NCI-H2196 treated with DMSO at 0.1 percent for 48 hours (cell line): ENCODE data around the gene NTMT1.
A peak's percentile ranks its signal among the peaks of the same experiment; 100 is the strongest.

Experiments
- DNase-seq: peaks from one replicate; lab custom pipeline; 2025; ENCODE audit not compliant: unreplicated experiment; lab: John Stamatoyannopoulos, UW

Gene NTMT1

DNA sequence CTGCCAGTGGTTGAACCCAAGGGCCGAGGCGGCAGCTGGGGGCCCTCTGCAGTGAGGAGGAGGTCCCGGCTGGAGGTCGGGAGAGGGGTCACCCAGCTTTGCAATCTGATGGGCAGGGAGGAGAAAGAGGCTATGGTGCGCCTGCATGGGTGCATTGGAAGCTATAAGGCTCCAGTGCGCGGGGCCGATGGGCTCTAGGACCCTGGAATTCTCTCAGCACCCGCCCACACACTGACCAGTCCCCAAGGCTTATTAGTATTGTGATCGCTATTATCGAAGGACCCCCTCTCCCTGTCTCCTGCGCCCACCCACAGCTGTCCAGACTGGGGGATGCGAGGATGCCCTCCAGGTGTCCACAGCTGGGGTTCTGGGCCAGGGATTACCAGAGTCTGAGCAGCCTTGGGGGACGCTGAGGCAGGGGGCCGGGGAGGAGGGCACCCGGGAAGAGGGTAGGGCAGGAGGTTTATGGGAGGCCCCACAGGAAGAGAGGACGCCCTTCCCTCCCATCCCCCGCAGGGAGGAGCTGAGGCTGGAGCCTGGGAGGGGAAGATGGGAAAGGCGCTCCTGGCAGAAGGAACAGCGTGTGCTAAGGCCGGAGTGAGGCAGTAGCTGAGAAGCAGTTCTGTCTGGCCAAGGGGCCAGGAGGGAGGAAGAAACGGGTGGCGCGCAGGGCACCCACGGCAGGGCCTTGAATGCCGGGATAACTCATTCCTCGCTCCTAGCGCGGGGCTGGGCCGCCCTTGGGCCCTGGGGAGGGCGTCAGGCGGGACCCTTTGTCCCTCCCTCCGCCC is 29.2 kb upstream of the NTMT1 start:
- DNase-seq = no peak

DNA sequence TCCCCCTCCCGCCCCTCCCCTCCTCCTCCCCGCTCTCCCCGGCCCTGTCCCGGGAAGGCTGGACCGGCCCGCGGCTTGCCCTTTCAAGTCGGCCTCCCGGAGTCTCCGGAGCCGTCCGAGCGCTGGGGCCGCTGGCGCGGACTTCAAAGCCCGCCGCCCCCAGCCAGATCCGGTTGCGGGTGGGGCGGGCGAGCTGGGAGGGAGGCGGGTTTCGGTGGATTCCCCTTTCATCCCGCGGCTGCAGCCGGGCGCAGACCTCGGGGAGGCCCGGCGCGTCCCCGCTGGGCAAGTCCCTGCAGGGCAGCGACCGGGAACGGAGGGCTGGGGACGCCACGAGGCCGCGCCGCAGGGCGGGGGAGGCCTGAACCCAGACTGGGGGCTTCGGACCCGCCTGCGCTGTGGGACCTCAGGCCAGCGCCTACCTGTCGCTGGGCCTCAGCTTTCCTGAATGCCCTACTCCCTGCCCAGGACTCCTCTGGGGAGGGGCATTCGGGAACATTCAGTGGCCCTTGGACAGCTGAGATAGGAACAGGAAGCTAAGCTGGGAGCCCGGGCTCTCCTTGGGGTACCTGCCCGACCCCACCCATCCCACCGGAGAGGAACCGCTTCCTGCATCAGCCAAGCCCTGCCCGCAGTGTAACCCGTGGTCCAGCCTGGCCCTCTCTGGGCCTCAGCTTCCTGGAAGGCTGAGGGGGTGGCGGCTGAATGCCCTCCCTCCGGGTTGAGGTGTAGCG is 28.4 kb upstream of the NTMT1 start:
- no peak for DNase-seq

DNA sequence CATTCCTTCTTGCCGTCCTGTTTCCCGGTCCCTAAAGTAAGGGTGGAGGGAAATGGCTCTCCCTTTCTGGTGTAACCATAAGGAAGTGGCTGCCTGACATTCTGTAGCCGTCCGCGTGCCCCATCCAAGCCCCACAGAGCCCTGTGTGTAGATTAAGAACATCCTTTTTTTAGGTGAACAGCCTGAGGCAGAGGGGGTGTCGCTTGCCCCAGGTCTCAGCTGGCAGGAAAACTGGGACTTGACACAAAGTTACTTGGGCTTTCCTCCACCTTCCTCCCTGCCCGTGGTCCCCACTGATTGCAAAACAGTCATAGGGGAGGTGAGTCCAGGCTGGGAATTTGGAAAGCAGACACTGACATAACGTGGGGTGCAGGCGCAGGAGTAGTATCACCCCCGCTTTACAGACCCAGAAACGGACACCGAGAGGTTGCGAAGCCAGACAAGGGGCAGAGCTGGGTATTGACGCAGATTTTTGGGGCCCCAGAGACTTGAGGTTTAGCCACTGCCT is 27.8 kb upstream of the NTMT1 start:
- DNase-seq = no peak

DNA sequence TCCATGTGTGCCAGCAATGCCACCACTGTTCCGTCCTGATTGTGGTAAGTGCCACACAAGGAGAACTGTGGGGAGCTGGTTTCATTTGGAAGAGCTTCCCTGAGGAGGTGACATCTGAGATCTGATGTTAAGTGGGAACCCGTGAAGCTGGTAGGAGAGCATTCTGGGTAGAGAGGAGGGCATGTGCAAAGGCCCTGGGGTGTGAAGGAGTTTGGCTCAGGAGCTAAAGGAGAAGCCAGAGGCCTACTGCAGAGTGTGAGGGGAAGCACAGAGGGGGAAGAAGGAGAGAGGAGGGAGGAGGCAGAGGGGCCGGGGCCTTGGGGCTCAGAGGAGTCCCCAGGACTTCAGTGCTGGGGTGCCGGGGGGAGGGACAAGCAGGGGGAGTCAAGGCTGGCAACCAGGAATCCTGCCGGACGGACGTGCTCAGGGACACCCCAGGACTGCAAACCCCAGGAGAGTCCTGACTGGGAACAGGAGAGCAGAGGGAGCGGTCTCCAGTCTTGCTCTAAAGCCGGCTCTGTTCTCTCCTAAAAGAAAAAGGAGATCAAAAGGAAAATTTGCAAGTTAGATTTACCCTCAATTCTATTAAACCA is 24.8 kb upstream of the NTMT1 start:
- DNase-seq = no peak

DNA sequence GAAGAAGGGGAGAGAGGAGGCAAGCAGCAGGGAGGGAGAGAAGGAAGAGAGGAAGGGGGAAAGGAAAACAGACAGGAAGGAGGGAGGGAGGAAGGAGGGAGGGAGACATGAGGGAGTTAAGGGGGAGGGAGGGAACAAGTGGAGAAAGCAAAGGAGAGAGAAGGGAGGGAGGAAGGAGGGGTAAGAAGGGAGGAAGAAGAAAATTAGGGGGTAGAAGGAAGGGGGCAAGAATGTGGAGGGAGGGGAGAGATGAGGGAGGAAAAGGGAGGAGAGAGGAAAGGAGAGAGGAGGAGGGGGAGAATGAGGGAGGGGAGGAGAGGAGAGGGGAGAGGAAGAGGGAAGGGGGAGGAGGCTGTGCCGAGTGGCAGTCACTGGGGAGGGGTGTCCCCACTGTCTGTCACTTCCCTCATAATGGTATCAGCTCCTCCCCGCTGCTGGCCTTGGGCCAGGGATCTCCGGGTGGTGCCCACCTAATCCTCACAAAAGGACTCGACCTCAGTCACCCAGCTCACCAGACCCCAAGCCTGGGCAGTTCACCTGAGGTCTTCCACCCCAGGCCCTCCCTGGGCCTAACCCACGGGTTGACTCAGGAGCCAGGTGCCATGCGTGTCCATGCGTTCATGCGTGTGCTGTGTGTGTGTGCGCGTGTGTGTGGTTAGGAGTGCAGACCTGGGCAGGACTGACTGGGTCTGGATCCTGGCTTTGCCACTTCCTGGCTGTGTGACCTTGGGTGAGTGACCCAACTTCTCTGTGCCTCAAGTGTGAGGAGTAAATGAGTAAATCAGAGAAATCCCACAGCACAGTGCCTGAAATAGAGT is 23.2 kb upstream of the NTMT1 start:
- no peak for DNase-seq

DNA sequence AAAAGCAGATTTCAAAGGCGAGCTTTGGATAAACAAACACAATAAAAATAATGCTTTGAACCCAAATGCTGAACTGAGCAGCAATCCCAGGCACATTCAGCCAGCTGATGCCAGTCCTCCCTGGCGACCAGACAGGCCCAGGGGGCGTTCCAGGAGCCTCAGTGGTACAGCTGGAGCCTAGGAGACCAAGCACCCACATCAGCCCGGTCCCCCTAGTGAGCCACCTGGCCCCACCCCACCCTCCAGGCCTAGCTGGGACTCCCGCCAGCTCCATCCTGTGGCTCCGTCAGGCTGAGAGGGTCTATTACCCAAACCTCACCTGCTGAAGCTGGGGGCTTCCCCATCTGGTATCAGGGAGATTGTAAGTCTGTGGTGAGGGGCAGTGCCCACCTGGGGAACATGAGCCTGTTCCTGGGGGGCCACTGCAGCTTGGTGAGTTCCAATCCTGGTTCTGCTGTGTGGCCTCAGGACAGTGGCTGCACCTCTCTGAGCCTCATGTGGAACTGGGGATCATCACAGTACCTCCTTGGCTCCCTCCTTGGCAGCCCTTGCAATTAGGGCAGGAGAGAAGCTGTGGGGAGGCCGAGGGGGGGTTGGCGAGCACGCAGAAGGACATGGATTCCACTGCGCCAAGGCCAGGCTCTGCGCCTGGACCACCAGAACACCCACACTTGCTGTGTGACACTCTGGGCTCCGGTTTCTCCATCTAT is 21.8 kb upstream of the NTMT1 start:
- no peak for DNase-seq

DNA sequence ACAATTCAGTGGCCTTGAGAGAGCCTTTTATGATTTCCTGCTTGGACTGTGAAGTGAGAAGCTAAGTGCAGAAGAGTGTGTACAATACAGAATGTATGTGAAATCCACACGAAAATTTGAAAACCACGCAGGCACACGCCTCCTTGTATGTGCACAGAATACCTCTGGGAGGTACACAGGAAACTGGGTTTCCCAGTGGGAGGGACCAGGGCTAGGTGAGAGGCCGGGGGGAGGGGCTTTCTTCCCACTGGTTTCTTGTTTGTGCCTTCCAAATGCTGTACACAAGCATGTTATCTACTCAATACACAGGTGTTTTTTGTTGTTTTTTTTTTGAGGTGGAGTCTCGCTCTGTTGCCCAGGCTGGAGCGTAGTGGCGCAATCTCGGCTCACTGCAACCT is 21.2 kb upstream of the NTMT1 start:
- no peak for DNase-seq

DNA sequence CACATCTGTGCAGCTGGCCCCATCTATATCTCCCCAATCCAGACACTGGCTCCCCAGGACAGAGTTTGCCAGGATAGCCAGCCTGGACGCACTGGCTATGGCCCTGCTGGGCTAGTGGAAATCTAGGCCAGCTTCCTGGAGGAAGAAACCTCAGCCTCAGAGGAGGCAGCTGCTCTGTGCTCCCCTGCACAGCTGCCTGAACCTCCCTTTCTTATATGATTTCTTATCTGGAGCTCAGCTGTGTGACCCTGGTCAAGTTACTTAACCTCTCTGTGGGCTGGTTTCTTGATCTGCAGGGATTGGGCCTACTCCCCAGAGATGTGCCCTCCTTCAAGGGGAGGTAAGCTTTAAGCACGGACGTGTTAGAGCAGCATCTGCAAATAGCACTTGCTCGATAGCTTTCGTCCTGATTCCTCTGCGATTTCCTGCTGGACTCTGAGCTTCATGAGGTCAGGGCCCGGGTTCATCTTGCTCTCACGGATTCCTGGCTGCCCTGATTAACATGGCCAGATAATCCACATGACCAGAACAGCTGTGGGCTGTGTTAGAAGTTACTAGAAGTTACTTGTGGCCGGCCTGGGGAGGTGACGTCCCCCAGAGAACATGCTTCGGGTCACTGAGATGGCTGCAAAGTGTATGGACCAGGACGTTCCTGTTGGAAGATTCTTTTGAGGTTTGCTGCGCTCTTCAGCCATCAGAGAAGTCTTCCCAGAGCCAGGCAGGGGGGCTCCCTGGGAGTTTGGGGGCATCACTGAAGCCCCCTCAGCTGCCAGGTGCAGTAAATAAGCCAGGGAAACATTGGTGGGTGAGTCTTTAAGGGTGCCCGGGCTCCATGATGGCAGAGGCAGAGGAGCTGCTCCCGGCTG is 19.6 kb upstream of the NTMT1 start:
- DNase-seq = no peak

DNA sequence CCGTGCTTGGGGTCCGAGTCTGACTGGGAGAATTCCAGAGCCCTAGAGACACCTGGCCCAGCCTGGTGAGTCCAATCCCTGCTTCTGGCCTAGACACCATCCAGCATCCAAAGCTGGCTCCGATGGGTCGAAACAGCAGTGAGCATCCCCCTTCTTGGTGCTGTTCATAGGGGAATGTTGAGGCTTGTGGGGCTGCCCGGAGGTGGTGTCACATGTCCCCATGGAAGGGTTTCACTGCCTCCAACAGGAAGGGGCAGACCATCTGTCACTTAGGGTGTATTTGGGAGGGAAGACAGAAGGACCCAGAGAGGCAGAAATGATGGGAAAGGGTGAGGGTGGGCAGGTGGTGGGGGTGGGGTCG is 19.0 kb upstream of the NTMT1 start:
- no peak for DNase-seq

DNA sequence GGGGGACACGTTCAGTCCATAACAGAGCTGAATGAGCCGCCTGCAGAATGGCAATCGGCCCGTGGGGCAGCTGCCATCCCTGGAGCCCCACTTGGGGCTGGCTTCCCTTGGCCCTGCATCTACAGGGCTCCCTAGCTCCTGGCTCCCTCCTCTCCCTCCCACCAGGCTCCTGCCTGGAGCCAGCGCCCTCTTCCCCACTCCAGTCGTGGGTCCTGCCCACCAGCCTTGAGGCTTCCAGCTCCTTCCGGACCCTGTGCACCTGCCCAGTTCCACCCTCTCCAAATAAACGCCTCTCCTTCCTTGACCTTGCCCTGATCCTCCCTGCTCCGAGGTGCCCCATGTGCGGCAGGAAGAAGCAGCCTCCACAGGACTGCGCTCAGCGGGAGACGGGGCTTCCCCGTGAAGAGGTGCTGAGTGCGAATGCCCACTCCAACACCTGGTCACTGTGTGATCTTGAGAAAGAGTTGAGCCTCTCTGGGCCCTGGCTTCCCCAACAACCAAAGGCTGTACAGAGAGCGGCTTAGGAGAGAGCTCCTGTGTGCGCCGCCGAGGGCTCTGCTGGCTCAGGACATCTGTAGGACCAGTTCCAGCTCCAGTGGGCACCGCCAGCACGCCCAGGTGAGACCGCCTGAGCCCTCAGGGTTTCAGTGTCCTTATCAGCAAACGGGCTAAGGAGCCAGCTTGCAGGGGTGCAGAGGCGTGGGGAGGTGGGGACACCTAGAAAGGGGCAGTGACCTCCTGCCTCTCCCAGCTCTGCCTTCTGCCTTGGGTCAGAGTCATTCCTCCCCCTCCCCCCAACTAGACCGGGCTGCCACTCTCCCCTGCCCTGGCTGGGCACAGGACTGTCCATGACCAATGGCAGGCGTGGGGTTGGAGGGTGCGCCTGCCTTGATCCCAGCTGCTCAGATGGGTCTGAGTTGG is 17.1 kb upstream of the NTMT1 start:
- no peak for DNase-seq

DNA sequence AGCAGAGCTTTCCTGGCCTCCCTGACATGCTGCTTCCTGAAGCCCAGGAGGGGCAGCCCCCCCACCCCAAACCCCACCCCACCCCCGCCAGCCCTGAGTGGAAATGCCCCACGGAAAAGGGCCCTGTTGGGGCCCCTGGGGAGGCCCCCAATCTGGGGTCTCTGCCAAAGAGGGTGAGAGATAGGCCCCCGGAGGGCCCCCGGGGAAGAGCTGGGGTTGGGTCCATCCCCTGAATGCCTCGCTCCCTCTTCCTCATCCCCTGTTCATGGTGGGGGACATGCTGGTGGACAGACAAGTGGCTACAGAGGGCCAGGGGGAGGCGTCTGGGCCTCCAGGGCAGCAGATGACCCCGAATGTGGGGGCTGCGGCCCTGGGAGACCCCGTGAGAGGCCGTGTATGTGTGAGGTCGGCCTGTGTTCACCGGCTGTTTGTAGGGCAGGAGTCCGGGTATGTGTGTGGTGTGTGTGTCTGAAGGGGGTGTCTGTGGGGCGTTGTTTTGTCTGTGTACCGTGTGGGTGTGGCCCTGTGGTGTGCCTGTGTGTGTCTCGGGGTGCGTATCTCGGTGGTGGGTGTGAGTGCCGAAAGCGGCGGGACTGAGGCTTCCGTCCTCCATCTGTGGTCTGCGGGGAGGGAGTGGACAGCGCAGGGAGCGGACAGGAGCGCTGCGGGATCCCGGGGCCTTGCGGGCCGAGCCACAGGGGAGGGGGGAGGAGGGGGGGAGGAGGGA is 16.3 kb upstream of the NTMT1 start:
- no peak for DNase-seq

DNA sequence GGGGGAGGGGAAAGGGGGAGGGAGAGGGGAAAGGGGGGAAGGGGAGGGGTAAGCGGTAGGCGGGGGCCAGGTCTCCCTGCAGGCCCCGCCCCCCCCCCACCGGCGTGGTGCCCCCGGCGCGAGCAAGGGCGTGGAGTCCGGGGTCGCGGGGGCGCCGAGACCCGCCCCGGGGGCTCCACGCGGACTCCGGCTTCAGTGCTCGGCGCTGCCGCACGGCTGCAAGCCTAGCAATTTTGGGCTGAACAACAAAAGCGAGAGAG is 15.8 kb upstream of the NTMT1 start:
- DNase-seq = no peak

DNA sequence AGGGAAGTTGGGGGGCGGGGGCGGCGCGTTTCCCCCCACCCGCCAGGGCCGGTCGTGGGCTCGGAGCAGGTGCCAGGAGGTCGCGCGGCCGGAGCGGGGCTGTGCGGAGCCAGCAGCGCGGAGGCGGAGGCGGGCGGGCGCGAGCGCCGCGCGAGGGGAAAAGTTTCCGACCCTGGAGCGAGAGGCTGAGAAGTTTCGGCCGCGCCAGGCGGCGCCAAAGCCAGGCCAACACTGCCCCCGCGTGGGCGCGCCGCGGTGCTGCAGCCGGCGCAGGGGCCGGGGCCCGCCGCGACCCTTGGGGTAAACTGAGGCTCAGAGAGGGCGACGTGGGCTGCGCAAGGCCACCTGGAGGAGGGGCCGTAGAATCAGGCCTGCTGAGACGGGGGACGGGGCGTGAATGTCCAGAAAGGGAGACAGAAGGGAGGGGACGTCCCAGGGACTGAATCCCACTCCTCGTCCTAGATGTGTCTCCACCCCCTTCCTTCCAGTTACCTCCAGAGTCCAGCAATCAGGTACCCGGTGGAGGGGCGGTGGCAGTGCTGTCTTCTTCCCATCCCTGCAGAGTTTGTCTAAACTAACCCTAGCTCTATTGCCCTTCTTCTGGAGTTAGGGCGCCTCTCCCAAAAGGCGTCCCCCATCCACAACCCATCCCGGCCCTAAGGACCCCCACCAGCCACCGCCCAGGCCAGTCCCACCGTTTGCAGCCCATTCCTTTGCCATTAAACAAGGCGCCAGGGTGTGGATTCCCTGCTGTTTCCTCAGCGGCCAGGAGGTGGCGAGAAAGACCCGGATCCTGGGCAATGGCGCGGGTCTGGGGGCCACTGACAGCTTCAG is 15.3 kb upstream of the NTMT1 start:
- peak; percentile 31 for DNase-seq

DNA sequence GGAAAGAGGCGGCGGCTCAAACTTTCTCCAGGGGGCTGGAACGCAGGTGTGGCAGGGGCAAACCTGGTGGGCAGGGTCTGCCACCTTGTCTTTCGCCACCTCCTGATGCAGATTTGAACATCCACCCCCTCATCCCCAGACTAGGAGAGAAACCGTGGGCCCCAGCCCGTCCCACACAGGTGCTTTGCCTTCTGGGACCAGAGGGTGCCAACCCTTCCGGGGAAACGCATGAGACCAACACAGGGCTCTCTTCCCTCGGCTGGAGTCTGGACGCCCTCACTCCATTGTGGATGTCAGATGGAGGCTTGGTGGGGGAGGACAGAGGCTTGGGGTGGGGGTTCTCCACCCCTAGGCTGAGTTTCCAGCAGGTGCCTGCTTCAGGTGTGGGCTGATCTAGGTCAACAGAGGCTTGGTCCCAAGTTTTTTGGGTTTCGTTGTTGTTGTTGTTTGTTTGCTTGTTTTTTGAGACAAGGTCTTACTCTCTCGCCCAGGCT is 14.6 kb upstream of the NTMT1 start:
- DNase-seq = no peak

DNA sequence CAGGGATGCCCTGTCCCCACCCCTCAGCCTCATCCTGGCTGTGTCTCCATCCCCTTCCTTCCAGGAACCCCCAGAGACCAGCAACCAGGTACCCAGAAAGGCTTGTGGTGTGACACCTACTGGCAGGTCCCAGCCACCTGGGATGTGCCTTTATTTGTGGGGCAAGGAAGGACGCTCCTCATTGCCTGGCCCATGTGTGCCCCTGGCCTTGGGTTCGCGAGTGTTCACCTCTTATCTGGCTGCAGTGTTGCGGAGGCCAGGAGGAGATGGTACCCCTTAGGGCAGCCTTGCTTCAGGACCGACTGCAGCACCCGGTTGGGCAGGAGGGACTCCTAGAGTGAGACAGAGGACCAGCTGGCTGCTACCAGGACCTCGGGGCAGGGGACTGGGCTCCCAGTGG is 13.8 kb upstream of the NTMT1 start:
- no peak for DNase-seq

DNA sequence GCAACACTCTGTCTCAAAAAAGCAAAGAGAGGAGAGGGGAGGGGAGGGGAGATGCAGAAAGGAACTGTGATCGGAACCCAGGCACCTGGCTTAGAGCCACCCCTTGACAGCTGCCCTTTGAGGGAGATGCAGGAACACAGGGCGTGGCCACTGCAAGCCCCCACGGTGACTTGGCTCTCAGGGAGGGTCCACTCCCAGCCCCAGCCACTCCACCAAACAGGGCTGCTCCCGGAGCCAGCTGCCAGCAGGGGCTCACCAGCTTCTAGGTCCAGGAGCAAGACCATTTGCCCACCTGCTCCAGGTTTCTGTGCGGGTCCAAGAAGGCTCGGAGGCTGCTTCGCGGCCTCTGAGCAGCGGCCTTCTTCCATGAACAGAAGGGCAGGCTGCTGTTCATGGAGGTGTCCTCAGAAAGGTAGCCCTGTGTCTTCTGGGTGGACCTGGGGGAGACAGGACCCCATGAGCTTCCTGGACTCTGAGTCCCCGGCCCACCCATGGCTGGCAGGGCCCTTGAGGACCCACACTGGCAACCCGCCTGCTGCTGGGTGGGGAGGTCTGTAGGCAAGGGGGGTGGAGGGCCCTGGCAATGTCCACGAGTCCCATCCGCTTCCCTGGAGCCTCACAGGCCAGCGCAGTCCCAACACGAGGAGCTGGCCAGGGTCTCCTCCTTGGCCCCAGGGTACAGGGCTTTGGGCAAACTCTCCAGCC is 13.0 kb upstream of the NTMT1 start:
- DNase-seq = no peak
